BLaER1 treated with 17β-estradiol and CSF1 and Interleukin-3, amounts not matched to agents 10 nM and 100 nM (cell line): ENCODE results near the gene SDK1.

Experiments used
- H3K27ac ChIP-seq, 11 experiments: shearing (Covaris generic); formaldehyde crosslinking; 2 replicates each; pipeline ENCODE4 v1.8.1; 2022
- H3K27me3 ChIP-seq, 11 experiments: shearing (Covaris generic); formaldehyde crosslinking; 2 replicates each; pipeline ENCODE4 v1.8.1; 2022
- H3K36me3 ChIP-seq, 11 experiments: shearing (Covaris generic); formaldehyde crosslinking; 2 replicates each; pipeline ENCODE4 v1.8.1; 2022
- H3K4me1 ChIP-seq, 10 experiments: shearing (Covaris generic); formaldehyde crosslinking; 2 replicates each; pipeline ENCODE4 v1.8.1; 2022
- H3K4me2 ChIP-seq, 11 experiments: shearing (Covaris generic); formaldehyde crosslinking; 2 replicates each; pipeline ENCODE4 v1.8.1; 2022
- H3K4me3 ChIP-seq, 10 experiments: shearing (Covaris generic); formaldehyde crosslinking; 2 replicates each; pipeline ENCODE4 v1.8.1; 2022
- H3K9ac ChIP-seq, 11 experiments: shearing (Covaris generic); formaldehyde crosslinking; 2 replicates each; pipeline ENCODE4 v1.8.1; 2022
- H3K9me3 ChIP-seq, 11 experiments: shearing (Covaris generic); formaldehyde crosslinking; replicated peaks in 1 of 11; 2 replicates each; pipeline ENCODE4 v1.8.1; 2022
- H4K20me1 ChIP-seq, 11 experiments: shearing (Covaris generic); formaldehyde crosslinking; 2 replicates each; pipeline ENCODE4 v1.8.1; 2022
- Cebpa-rat ChIP-seq, 11 experiments: shearing (Covaris generic); IDR thresholded peaks; 2 replicates each; pipeline ENCODE4 v1.8.1; 2022

SDK1 gene

DNA sequence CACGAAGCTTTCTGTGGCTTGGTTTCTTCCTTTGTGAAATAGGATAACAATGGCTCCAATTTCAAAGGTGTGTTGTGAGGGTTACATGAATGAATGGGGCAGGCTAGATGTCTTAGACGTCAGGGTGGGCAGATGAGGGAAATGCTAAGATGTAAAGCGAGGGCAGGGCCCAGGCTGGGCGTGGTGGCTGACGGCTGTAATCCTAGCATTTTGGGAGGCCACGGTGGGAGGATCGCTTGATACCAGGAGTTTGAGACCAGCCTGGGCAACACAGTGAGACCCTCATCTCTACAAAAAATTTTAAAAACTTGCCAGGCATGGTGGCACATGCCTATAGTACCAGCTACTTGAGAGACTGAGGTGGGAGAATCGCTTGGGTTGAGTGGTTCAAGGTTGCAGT is 773.4 kb downstream of the SDK1 start:
- Histone ChIP-seq H3K27me3 (no peaks in the 10 kb centered on the region), H3K36me3 (no peaks in the 10 kb centered on the region), H3K9me3 (peaks cover 14 to 26% (median 20%) of the 10 kb centered on the region in 11 experiments; a peak in 21 of 22 replicates), H3K4me1 (peaks cover 0 to 22% (median 19%) of the 10 kb centered on the region in 10 experiments; a peak in 13 of 20 replicates), H3K27ac (no peak overlapping the region), H4K20me1 (no peaks in the 10 kb centered on the region), H3K4me3 (no peak overlapping the region), H3K9ac (no peak overlapping the region), H3K4me2 (no peak overlapping the region)
- TF ChIP-seq Cebpa-rat (IDR thresholded peaks at IDR 0.05) = no peak

DNA sequence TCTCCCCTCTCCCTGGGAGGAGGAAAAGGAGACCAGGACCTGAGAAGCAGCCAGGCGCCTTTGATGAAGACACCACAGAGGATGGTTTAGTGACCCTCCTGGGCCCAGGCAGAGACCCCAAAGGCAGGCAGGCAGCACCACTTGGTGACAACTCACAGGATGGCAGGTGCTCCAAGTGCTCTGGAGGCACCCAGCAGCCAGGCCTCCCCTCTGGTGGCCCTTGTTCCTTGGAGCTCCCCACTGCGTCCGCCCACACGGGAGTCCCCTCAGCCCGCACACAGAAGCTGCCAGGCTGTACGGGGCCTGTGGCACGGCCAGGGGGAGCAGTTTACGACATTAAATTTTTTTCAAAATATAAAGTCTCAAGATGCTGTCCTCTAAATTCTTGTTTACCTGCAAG is 773.9 kb downstream of the SDK1 start:
- no peaks in the 10 kb centered on the region for H3K36me3 ChIP-seq
- peaks cover 14 to 28% (median 21%) of the 10 kb centered on the region in 11 experiments; a peak in 21 of 22 replicates for H3K9me3 ChIP-seq
- no peak overlapping the region for H3K9ac ChIP-seq
- no peak overlapping the region for H3K4me2 ChIP-seq
- H3K27ac ChIP-seq = no peak overlapping the region
- no peak overlapping the region for H3K4me3 ChIP-seq
- no peaks in the 10 kb centered on the region for H4K20me1 ChIP-seq
- H3K4me1 ChIP-seq = peaks cover 0 to 22% (median 19%) of the 10 kb centered on the region in 10 experiments; a peak in 13 of 20 replicates
- TF ChIP-seq Cebpa-rat (IDR thresholded peaks at IDR 0.05) = no peak
- H3K27me3 ChIP-seq = no peaks in the 10 kb centered on the region

- Histone ChIP-seq H3K4me1 (peaks cover 0 to 22% (median 19%) of the 10 kb centered on the region in 10 experiments; a peak in 13 of 20 replicates), H3K4me2 (peak overlapping the region in 8 of 11 experiments; percentile 0 to 58 (median 42); a peak in 12 of 22 replicates), H3K9me3 (peaks cover 14 to 28% (median 21%) of the 10 kb centered on the region in 11 experiments; a peak in 21 of 22 replicates), H3K9ac (no peak overlapping the region), H3K27ac (no peak overlapping the region), H3K4me3 (no peak overlapping the region), H4K20me1 (no peaks in the 10 kb centered on the region), H3K27me3 (no peaks in the 10 kb centered on the region), H3K36me3 (no peaks in the 10 kb centered on the region)
- TF ChIP-seq Cebpa-rat (IDR thresholded peaks at IDR 0.05) = no peak
Observed at GRCh38 chr7:4076701-4077294, 775.7 kb downstream of the SDK1 start.

DNA sequence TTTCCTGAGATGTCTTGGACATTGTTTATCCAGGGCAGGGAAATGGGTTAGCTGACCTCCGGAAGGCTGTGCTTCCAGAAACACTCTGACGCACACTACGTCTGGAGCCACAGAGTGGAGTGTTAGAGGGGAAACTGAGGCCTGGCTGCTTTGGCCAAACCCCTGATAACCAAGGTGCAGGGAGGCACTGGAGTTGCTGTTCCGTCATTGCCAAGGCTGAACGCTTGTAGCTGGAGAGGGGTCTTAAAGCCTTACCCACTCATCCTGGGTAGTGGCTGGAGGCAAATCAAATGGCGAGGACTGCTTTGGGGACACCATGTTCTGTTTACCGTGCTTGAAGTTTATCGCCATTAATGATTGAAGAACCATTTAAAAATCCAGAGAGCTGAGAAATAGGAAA is 776.9 kb downstream of the SDK1 start:
- no peak overlapping the region for H3K4me2 ChIP-seq
- peaks cover 0 to 13% (median 11%) of the 10 kb centered on the region in 10 experiments; a peak in 12 of 20 replicates for H3K4me1 ChIP-seq
- H3K27ac ChIP-seq = no peak overlapping the region
- H4K20me1 ChIP-seq = no peaks in the 10 kb centered on the region
- H3K9ac ChIP-seq = no peak overlapping the region
- H3K9me3 ChIP-seq = peaks cover 14 to 28% (median 21%) of the 10 kb centered on the region in 11 experiments; a peak in 21 of 22 replicates
- H3K4me3 ChIP-seq = no peak overlapping the region
- TF ChIP-seq Cebpa-rat (IDR thresholded peaks at IDR 0.05) = no peak
- H3K36me3 ChIP-seq = no peaks in the 10 kb centered on the region
- H3K27me3 ChIP-seq = no peaks in the 10 kb centered on the region

DNA sequence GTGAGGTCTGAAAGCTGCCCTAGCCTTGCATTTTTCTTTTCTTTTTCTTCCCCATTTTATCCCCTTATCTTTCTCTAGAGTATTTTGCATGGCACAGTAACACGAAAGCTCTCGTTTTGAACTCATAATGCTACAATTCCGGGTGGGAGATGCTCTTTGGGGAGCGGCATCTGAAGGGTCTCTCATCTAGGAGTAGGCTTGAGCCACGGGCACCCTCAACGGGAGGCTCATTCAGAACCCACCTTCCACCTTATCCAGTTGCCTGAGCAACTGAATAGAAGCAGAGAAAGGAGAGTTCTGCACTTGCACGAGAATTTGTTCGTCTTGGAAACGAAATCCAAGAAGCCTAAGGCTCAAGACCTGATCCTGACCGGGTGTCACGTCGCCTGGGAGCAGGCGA is 777.5 kb downstream of the SDK1 start:
- Histone ChIP-seq H3K4me2 (no peak overlapping the region), H3K4me1 (peaks cover 0 to 13% (median 10%) of the 10 kb centered on the region in 10 experiments; a peak in 12 of 20 replicates), H4K20me1 (no peaks in the 10 kb centered on the region), H3K27me3 (no peaks in the 10 kb centered on the region), H3K4me3 (no peak overlapping the region), H3K9me3 (peaks cover 14 to 28% (median 21%) of the 10 kb centered on the region in 11 experiments; a peak in 21 of 22 replicates), H3K27ac (no peak overlapping the region), H3K36me3 (no peaks in the 10 kb centered on the region), H3K9ac (no peak overlapping the region)
- no peak for TF ChIP-seq Cebpa-rat (IDR thresholded peaks at IDR 0.05)

DNA sequence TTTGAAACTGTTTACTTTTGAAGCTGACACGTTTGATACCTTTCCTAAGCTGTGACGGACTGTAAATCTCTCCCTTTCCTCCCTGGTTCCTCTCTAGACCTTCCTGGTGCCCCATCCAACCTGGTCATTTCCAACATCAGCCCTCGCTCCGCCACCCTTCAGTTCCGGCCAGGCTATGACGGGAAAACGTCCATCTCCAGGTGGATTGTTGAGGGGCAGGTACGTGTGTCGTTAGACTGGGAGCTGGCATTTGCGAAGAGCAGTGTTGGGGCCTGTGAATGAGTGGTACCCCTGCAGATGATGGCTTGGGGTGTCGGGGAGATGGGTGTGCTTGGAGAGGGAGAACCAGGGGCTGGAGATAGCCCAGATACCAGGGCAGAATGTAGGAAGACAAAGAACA is 778.3 kb downstream of the SDK1 start:
- Histone ChIP-seq H3K4me2 (no peak overlapping the region), H3K4me3 (no peak overlapping the region), H3K36me3 (no peaks in the 10 kb centered on the region), H3K9ac (no peak overlapping the region), H4K20me1 (no peaks in the 10 kb centered on the region), H3K9me3 (peaks cover 14 to 28% (median 21%) of the 10 kb centered on the region in 11 experiments; a peak in 21 of 22 replicates), H3K4me1 (peaks cover 0 to 13% (median 10%) of the 10 kb centered on the region in 10 experiments; a peak in 12 of 20 replicates), H3K27ac (no peak overlapping the region), H3K27me3 (no peaks in the 10 kb centered on the region)
- TF ChIP-seq Cebpa-rat (IDR thresholded peaks at IDR 0.05) = no peak

GRCh38 chr7:4079956-4080355 is 778.9 kb downstream of the SDK1 start:
- Histone ChIP-seq H3K36me3 (no peaks in the 10 kb centered on the region), H3K9ac (no peak overlapping the region), H3K4me3 (no peak overlapping the region), H4K20me1 (no peaks in the 10 kb centered on the region), H3K4me2 (no peak overlapping the region), H3K27ac (no peak overlapping the region), H3K27me3 (no peaks in the 10 kb centered on the region), H3K9me3 (peaks cover 14 to 28% (median 21%) of the 10 kb centered on the region in 11 experiments; a peak in 21 of 22 replicates), H3K4me1 (peaks cover 0 to 13% (median 10%) of the 10 kb centered on the region in 10 experiments; a peak in 12 of 20 replicates)
- TF ChIP-seq Cebpa-rat (IDR thresholded peaks at IDR 0.05) = no peak

DNA sequence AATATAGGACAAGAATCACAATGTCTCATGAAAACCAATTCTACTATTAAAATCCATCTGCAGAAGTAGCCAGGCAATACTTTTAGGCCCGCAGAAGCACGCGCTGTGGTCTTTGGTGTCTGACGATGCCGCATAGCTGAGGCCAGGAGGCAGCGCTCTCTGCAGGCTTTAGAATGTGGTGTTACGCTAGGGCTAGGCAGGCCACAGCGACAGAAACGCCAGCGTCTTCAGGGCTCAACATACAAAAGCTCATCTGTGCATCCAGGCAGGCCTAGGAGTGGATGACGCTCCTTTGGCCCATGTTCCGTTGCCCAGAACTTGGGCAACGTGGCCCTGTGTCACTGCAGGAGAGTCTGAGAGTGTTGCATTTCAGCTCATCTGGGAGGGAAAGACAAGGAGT is 779.9 kb downstream of the SDK1 start:
- no peak for TF ChIP-seq Cebpa-rat (IDR thresholded peaks at IDR 0.05)

DNA sequence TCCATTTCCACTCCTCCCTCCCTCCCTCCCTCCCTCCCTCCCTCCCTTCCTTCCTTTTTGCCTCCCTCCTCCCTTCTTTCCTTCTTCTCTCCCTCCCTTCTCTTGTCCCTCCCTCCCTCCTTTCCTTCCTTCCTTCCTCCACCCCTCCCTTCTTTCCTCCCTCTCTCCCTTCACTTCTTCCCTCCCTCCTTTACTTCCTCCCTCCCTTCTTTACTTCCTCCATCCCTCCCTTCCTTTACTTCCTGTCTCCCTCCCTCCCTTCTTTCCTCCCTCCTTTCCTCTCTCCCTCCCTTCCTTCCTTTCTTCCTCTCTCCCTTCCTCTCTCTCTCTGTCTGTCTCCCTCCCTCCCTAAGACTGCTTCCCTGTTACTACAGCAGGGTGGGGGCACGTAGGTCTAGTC is 782.5 kb downstream of the SDK1 start:
- TF ChIP-seq Cebpa-rat (IDR thresholded peaks at IDR 0.05) = no peak
- H3K9ac ChIP-seq = no peak overlapping the region
- H3K4me2 ChIP-seq = no peak overlapping the region
- H3K9me3 ChIP-seq = peaks cover 0 to 11% (median 8%) of the 10 kb centered on the region in 11 experiments; a peak in 12 of 22 replicates
- H3K27me3 ChIP-seq = no peaks in the 10 kb centered on the region
- no peaks in the 10 kb centered on the region for H4K20me1 ChIP-seq
- no peak overlapping the region for H3K4me3 ChIP-seq
- no peak overlapping the region for H3K27ac ChIP-seq
- H3K4me1 ChIP-seq = peaks cover 7 to 14% (median 10%) of the 10 kb centered on the region in 10 experiments; a peak in 16 of 20 replicates
- H3K36me3 ChIP-seq = no peaks in the 10 kb centered on the region

More for the DNA sequence above, 779.9 kb downstream of the SDK1 start:
- no peaks in the 10 kb centered on the region for H3K36me3 ChIP-seq
- no peak overlapping the region for H3K4me3 ChIP-seq
- H3K27me3 ChIP-seq = no peaks in the 10 kb centered on the region
- H3K9me3 ChIP-seq = peaks cover 14 to 28% (median 21%) of the 10 kb centered on the region in 11 experiments; a peak in 21 of 22 replicates
- no peaks in the 10 kb centered on the region for H4K20me1 ChIP-seq
- H3K27ac ChIP-seq = no peak overlapping the region
- peaks cover 1 to 16% (median 14%) of the 10 kb centered on the region in 10 experiments; a peak in 17 of 20 replicates for H3K4me1 ChIP-seq
- H3K4me2 ChIP-seq = no peak overlapping the region
- H3K9ac ChIP-seq = no peak overlapping the region
